K562 (cell line): ENCODE data around the gene CD300H. TPM values are rescaled to one million over a fixed set of nuclear protein-coding genes. Genes with fewer than 3 reads are reported as not detected.

Experiments used
- ATAC-seq: fragments of 200-7000 bp; cut with Tn5 transposase; 3 replicates; pipeline ENCODE4 v1.9.1; 2020; ENCODE audit warnings: moderate library complexity
- BruUV-seq: library from RNA; stranded (reverse); fragments of 400-500 nt; replicated peaks from 2 replicates; lab custom pipeline; 2021; lab: Mats Ljungman, UMichigan
- CTCF ChIA-PET: fragments of 300-600 bp; formaldehyde crosslinking; extraction: SDS; loops from one replicate; lab custom pipeline; 2021; ENCODE audit warnings: low intra/inter-chr PET ratio; lab: Yijun Ruan, JAX
- POLR2A ChIA-PET: fragments of 300-600, 350-650 bp; sonication (Branson Sonifier 250); formaldehyde crosslinking; extraction: SDS; loops from one replicate; lab custom pipeline; 2021; ENCODE audit warnings: antibody characterized with exemption, inconsistent platforms; lab: Yijun Ruan, JAX
- DNase-seq, 4 experiments: peaks; one replicate each; pipeline versions ENCODE4 v3.0.0 to v3.0.0-alpha.2; 2011 to 2018; ENCODE audit warnings: low spot score in 3 of 4, mixed read lengths in 3 of 4; ENCODE audit errors: extremely low read depth in 1 of 4
- FAIRE-seq: peaks from 2 replicates; lab custom pipeline; 2011; peaks lifted over from hg19 to GRCh38; lab: Jason Lieb, UNC
- H2AFZ ChIP-seq: 2 replicates; pipeline ENCODE4 v1.6.0; 2011; ENCODE audit warnings: low read depth, low read length, control low read depth, inconsistent platforms
- H3K27ac ChIP-seq: fragments of 200-600 bp; 3 replicates; pipeline ENCODE4 v1.8.0; 2011; ENCODE audit warnings: low read depth, mild to moderate bottlenecking, control low read depth, inconsistent platforms, low read length, moderate library complexity, mixed read lengths; ENCODE audit errors: extremely low read depth
- H3K27me3 ChIP-seq, 2 experiments: fragments of 300-600 bp in 1 of 2; 2 replicates in 1 of 2; 3 replicates in 1 of 2; pipeline versions ENCODE4 v1.6.0 to v1.8.0; 2011; ENCODE audit warnings: inconsistent platforms in 2 of 2, low read length in 2 of 2, mild to moderate bottlenecking in 1 of 2, mixed read lengths in 1 of 2, moderate library complexity in 1 of 2; ENCODE audit not compliant: control insufficient read depth in 2 of 2, insufficient read depth in 2 of 2
- H3K36me3 ChIP-seq: fragments of 300-600 bp; 3 replicates; pipeline ENCODE4 v1.8.0; 2011; ENCODE audit warnings: mild to moderate bottlenecking, low read length, inconsistent platforms; ENCODE audit not compliant: control insufficient read depth, insufficient read depth
- H3K4me1 ChIP-seq, 2 experiments: fragments of 200-600 bp in 1 of 2; replicated peaks in 1 of 2; 2 replicates in 1 of 2; 3 replicates in 1 of 2; pipeline versions ENCODE4 v1.5.1 to v1.8.0; 2011; ENCODE audit warnings: inconsistent platforms in 2 of 2, low read length in 2 of 2, mild to moderate bottlenecking in 1 of 2, mixed read lengths in 1 of 2, moderate library complexity in 1 of 2; ENCODE audit not compliant: control insufficient read depth in 2 of 2, insufficient read depth in 2 of 2
- H3K4me2 ChIP-seq: 2 replicates; pipeline ENCODE4 v1.6.1; 2011; ENCODE audit warnings: low read length, control low read depth, inconsistent platforms, mixed read lengths; ENCODE audit not compliant: insufficient read depth
- H3K4me3 ChIP-seq: fragments of 200-600 bp; sonication (generic), shearing (Covaris generic); 2 replicates; pipeline ENCODE4 v1.5.1; 2016; ENCODE audit warnings: control low read depth, inconsistent platforms
- H3K79me2 ChIP-seq: fragments of 200-600 bp; 3 replicates; pipeline ENCODE4 v1.8.0; 2011; ENCODE audit warnings: low read length, inconsistent platforms; ENCODE audit not compliant: control insufficient read depth, insufficient read depth
- H3K9ac ChIP-seq, 2 experiments: 2 replicates each; pipeline versions ENCODE4 v1.6.0 to v1.6.1; 2011; ENCODE audit warnings: low read depth in 2 of 2, low read length in 2 of 2, control low read depth in 1 of 2, inconsistent platforms in 1 of 2, mild to moderate bottlenecking in 1 of 2, mixed read lengths in 1 of 2; ENCODE audit not compliant: insufficient read depth in 1 of 2
- H3K9me1 ChIP-seq: one replicate; pipeline ENCODE4 v1.6.0; 2011; ENCODE audit warnings: inconsistent platforms, mild to moderate bottlenecking, low read length, moderate library complexity; ENCODE audit not compliant: control insufficient read depth, insufficient read depth
- H3K9me3 ChIP-seq: replicated peaks from 2 replicates; pipeline ENCODE4 v1.5.1; 2011; ENCODE audit warnings: low read depth, low read length, inconsistent platforms; ENCODE audit not compliant: control insufficient read depth, insufficient read depth
- H4K20me1 ChIP-seq: replicated peaks from 2 replicates; pipeline ENCODE4 v1.6.1; 2011; ENCODE audit warnings: low read length, inconsistent platforms, mixed read lengths; ENCODE audit not compliant: control insufficient read depth, insufficient read depth
- ATF1 ChIP-seq, 2 experiments: fragments of 450-650 bp in 1 of 2; IDR thresholded peaks; 2 replicates each; pipeline ENCODE4 v1.6.1; 2016; ENCODE audit warnings: missing compliant biosample characterization in 1 of 2, missing genetic modification characterization in 1 of 2
- BCLAF1 ChIP-seq, 2 experiments: fragments of 450-650 bp in 1 of 2; IDR thresholded peaks; 2 replicates each; pipeline ENCODE4 v1.6.1; 2011 to 2017; ENCODE audit warnings: low read depth in 2 of 2, antibody characterized with exemption in 1 of 2, borderline replicate concordance in 1 of 2, low read length in 1 of 2, mild to moderate bottlenecking in 1 of 2, mixed read lengths in 1 of 2; ENCODE audit not compliant: control insufficient read depth in 1 of 2
- FOXK1 ChIP-seq: sonication (generic); formaldehyde crosslinking; IDR thresholded peaks from 2 replicates; pipeline ENCODE4 v1.8.0; 2022; ENCODE audit warnings: missing genetic modification reagents, mild to moderate bottlenecking, borderline replicate concordance
- GATA2 ChIP-seq: sonication (generic); formaldehyde crosslinking; IDR thresholded peaks from 2 replicates; pipeline ENCODE4 v1.4.0; 2020; ENCODE audit warnings: mild to moderate bottlenecking, missing genetic modification reagents
- HDAC2 ChIP-seq: fragments of 450-650 bp; IDR thresholded peaks from 2 replicates; pipeline ENCODE4 v1.6.1; 2016; ENCODE audit warnings: mild to moderate bottlenecking
- NFRKB ChIP-seq: fragments of 450-650 bp; IDR thresholded peaks from 2 replicates; pipeline ENCODE4 v1.6.1; 2016; ENCODE audit warnings: low read depth
- NR3C1 ChIP-seq: sonication (generic); formaldehyde crosslinking; IDR thresholded peaks from 2 replicates; pipeline ENCODE4 v1.8.1; 2022; ENCODE audit warnings: missing genetic modification reagents
- POLR2AphosphoS2 ChIP-seq: IDR thresholded peaks from 2 replicates; pipeline ENCODE4 v1.6.1; 2012; ENCODE audit warnings: low read length, improper control_type of control experiment
- RAD51 ChIP-seq: fragments of 450-650 bp; IDR thresholded peaks from 2 replicates; pipeline ENCODE4 v1.7.1; 2016; ENCODE audit warnings: low read depth, mild to moderate bottlenecking, borderline replicate concordance
- RBM14 ChIP-seq: fragments of 200-400 bp; formaldehyde crosslinking; IDR thresholded peaks from 2 replicates; pipeline ENCODE4 v1.6.1; 2018; ENCODE audit warnings: low read depth, mild to moderate bottlenecking, low read length, moderate library complexity, borderline replicate concordance; ENCODE audit not compliant: insufficient read depth
- RBM15 ChIP-seq: fragments of 200-400 bp; formaldehyde crosslinking; IDR thresholded peaks from 2 replicates; pipeline ENCODE4 v1.6.1; 2018; ENCODE audit warnings: mild to moderate bottlenecking, low read length, moderate library complexity; ENCODE audit not compliant: insufficient read depth
- RFX1 ChIP-seq: fragments of 450-650 bp; IDR thresholded peaks from 2 replicates; pipeline ENCODE4 v1.6.1; 2016; ENCODE audit warnings: mild to moderate bottlenecking, moderate library complexity
- SIN3B ChIP-seq: fragments of 450-650 bp; IDR thresholded peaks from 2 replicates; pipeline ENCODE4 v1.6.1; 2017; ENCODE audit warnings: low read depth, mild to moderate bottlenecking, moderate library complexity
- TAF1 ChIP-seq: IDR thresholded peaks from 2 replicates; pipeline ENCODE4 v1.6.1; 2011; ENCODE audit warnings: mild to moderate bottlenecking, low read length, moderate library complexity; ENCODE audit not compliant: insufficient read depth, control insufficient read depth, severe bottlenecking; ENCODE audit errors: extremely low read depth
- TBL1XR1 ChIP-seq, 2 experiments: IDR thresholded peaks; 2 replicates each; pipeline ENCODE4 v1.6.1; 2012; ENCODE audit warnings: improper control_type of control experiment in 2 of 2, low read length in 2 of 2, mild to moderate bottlenecking in 1 of 2
- THRAP3 ChIP-seq: fragments of 450-650 bp; IDR thresholded peaks from 2 replicates; pipeline ENCODE4 v1.6.1; 2016; ENCODE audit warnings: mild to moderate bottlenecking, inconsistent platforms, borderline replicate concordance
- ZBTB2 ChIP-seq: fragments of 450-650 bp; IDR thresholded peaks from 2 replicates; pipeline ENCODE4 v1.6.1; 2016; ENCODE audit warnings: antibody characterized with exemption
- ZNF444 ChIP-seq: fragments of 250-450 bp; sonication (Bioruptor Pico); IDR thresholded peaks from 2 replicates; pipeline ENCODE4 v1.4.0; 2020; ENCODE audit warnings: mild to moderate bottlenecking, moderate library complexity
- ZNF766 ChIP-seq: fragments of 200-800 bp; sonication (Bioruptor generic); conservative IDR thresholded peaks from 2 replicates; pipeline ENCODE4 v1.6.1; 2016; ENCODE audit warnings: missing genetic modification characterization, missing compliant biosample characterization
- WGBS: fragments of 100-300 bp; shearing (Covaris generic); methylation state at CpG from one replicate; pipeline ENCODE4 v1.1.6; 2016; ENCODE audit warnings: low coverage, mixed read lengths; ENCODE audit not compliant: insufficient coverage; ENCODE audit errors: missing lambda C conversion rate; 5-methylcytosine and 5-hydroxymethylcytosine counted together
- in situ Hi-C: fragments of 300-500 bp; cut with MboI; formaldehyde crosslinking; loops from 4 replicates; pipeline ENCODE4 v1.15.0; 2018; ENCODE audit warnings: inconsistent platforms, mixed read lengths
- intact Hi-C: fragments of 100-400 bp; cut with micrococcal nuclease; formaldehyde crosslinking; loops from 2 replicates; pipeline ENCODE4 v1.14.2; 2022
- polyA plus RNA-seq, 8 experiments: library from polyadenylated mRNA; depleted of rRNA in 4 of 8; stranded (reverse) in 5 of 8; unstranded in 3 of 8; fragments of >200 nt; fragmentation: Nextera tagmentation in 2 of 8; fragmentation: Illumina TruSeq in 1 of 8; extraction: Ambion mirVana in 2 of 8; extraction: Trizol in 1 of 8; gene quantifications; 2 replicates each; pipeline versions ENCODE4 v1.2.1 to v1.2.3, GENCODE V29; 2011 to 2014; ENCODE audit warnings: inconsistent platforms in 1 of 8, missing spikeins in 1 of 8
- total RNA-seq, 7 experiments: library from RNA; depleted of rRNA in 6 of 7; stranded (reverse); fragments of >200 nt in 6 of 7; fragmentation: Illumina TruSeq in 2 of 7; extraction: Trizol in 2 of 7; gene quantifications; 2 replicates each; pipeline versions ENCODE4 v1.2.1 to v1.2.3, GENCODE V29; 2011 to 2021; ENCODE audit warnings: low replicate concordance in 1 of 7

Gene CD300H
- total and polyA plus RNA-seq, 9 of the 15 experiments (the other 6 are each of a cell fraction or from before 2014, with no cell fraction given), result not detected

DNA sequence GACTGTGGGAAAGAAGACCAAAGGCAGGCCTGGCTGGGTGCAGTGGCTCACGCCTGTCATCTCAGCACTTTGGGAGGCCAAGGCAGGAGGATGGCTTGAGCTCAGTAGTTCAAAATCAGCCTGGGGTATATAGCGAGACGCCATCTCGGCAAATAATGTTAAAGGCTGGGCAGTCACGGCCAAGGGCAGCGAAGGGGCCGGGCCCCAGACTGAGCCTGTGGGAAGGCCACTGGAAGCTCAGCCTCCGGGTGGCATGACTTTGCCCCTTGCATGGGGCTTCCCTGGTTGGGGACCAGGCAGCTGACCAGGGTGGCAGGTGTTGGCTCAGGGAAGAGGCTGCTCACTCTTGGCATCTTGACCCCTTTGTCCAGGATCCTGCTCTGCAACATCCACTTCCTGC is 38.7 kb upstream of the CD300H start:
- H3K4me3 ChIP-seq, result no peak overlapping the region
- FAIRE-seq (no peak), DNase-seq (no peak), ATAC-seq (no peak)
- no peak overlapping the region; a peak in 1 of 4 replicates for H3K9ac ChIP-seq
- H3K9me3 ChIP-seq, result no peaks in the 10 kb centered on the region
- H3K4me1 ChIP-seq, result no peaks in the 10 kb centered on the region
- intact Hi-C loops (no loop called here), in situ Hi-C loops (no loop called here)
- H4K20me1 ChIP-seq, result peaks cover 4% of the 10 kb centered on the region; the same call in 1 of the 2 replicates
- no peak overlapping the region for H2AFZ ChIP-seq
- no peak overlapping the region for H3K27ac ChIP-seq
- BruUV-seq, result no TSS peak
- no peaks in the 10 kb centered on the region for H3K36me3 ChIP-seq
- no peaks in the 10 kb centered on the region for H3K9me1 ChIP-seq
- TF ChIP-seq RBM15, result no peak
- no peak for TF ChIP-seq RBM14
- no peak for TF ChIP-seq RAD51
- TF ChIP-seq SIN3B, result no peak
- TF ChIP-seq ZBTB2, result no peak
- TF ChIP-seq TAF1, result no peak
- TF ChIP-seq NFRKB, result no peak
- no peak for TF ChIP-seq THRAP3
- no peak for TF ChIP-seq BCLAF1 (IDR thresholded peaks at IDR 0.05; ENCODE audit: borderline replicate concordance in 1 of 2, control insufficient read depth in 1 of 2, low read depth in 2 of 2, low read length in 1 of 2)
- TF ChIP-seq ATF1 (CRISPR knock-in tag; IDR thresholded peaks at IDR 0.05), result no peak
- no peak for TF ChIP-seq ATF1 (tag; IDR thresholded peaks at IDR 0.05)
- no peak for TF ChIP-seq HDAC2
- TF ChIP-seq TBL1XR1 (IDR thresholded peaks at IDR 0.05; ENCODE audit: low read length in 2 of 2), result no peak
- TF ChIP-seq NR3C1 (CRISPR knock-in tag), result no peak
- TF ChIP-seq RFX1, result no peak
- TF ChIP-seq FOXK1, result no peak
- TF ChIP-seq ZNF444 (CRISPR knock-in tag), result no peak
- no peak for TF ChIP-seq GATA2 (CRISPR knock-in tag)
- no peak for TF ChIP-seq ZNF766 (CRISPR knock-in tag)
- TF ChIP-seq POLR2AphosphoS2, result no peak
- H3K4me2 ChIP-seq, result no peak overlapping the region
- WGBS, result 0% methylated on average over 8 of the region's 8 CpGs
- ChIA-PET CTCF (no interaction called here), POLR2A (interaction anchor here (1.1 kb wide), 1 partner anchor 12 kb away, joined by 6 read pairs; no protein-coding TSS in a partner anchor)
- H3K79me2 ChIP-seq, result no peaks in the 10 kb centered on the region
- H3K27me3 ChIP-seq, result peaks cover 3 to 55% of the 10 kb centered on the region in 2 experiments; a peak in 3 of 5 replicates
